ENCODE measurements around the gene SMYD3. TPM values are rescaled to one million over a fixed set of nuclear protein-coding genes. Genes with fewer than 3 reads are reported as not detected.
A peak's percentile ranks its signal among the peaks of the same experiment; 100 is the strongest.

The SMYD3 gene
- total and polyA plus RNA-seq, 2 donors (not counting 1 experiment from before 2014, with no cell fraction given) = 69.4 to 83.1 TPM

- H3K4me2 ChIP-seq (ENCODE audit: extremely low read depth, insufficient read depth, low read length) = no peak overlapping the region
- no peaks in the 10 kb centered on the region for H3K9me3 ChIP-seq (ENCODE audit: control insufficient read depth, insufficient read depth, low read depth, low read length)
- TF ChIP-seq, protein P1, sequence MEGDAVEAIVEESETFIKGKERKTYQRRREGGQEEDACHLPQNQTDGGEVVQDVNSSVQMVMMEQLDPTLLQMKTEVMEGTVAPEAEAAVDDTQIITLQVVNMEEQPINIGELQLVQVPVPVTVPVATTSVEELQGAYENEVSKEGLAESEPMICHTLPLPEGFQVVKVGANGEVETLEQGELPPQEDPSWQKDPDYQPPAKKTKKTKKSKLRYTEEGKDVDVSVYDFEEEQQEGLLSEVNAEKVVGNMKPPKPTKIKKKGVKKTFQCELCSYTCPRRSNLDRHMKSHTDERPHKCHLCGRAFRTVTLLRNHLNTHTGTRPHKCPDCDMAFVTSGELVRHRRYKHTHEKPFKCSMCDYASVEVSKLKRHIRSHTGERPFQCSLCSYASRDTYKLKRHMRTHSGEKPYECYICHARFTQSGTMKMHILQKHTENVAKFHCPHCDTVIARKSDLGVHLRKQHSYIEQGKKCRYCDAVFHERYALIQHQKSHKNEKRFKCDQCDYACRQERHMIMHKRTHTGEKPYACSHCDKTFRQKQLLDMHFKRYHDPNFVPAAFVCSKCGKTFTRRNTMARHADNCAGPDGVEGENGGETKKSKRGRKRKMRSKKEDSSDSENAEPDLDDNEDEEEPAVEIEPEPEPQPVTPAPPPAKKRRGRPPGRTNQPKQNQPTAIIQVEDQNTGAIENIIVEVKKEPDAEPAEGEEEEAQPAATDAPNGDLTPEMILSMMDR (conservative IDR thresholded peaks at IDR 0.05 in 1 of 2, IDR thresholded peaks at IDR 0.05 in 1 of 2; ENCODE audit: low read depth in 1 of 2, low read length in 2 of 2) = no peak
- TF ChIP-seq EZH2 (IDR thresholded peaks at IDR 0.05; ENCODE audit: low read length, missing control alignments) = no peak
- no peak overlapping the region for H3K9ac ChIP-seq (ENCODE audit: insufficient read depth, low read length)
- no peaks in the 10 kb centered on the region for H4K20me1 ChIP-seq (ENCODE audit: control insufficient read depth, extremely low read depth, insufficient read depth, low read length)
- H2AFZ ChIP-seq (ENCODE audit: low read length) = no peak overlapping the region
- DNase-seq (ENCODE audit: low read depth in 2 of 2) = no peak
- no peak overlapping the region for H3K4me3 ChIP-seq (replicated peaks in 1 of 4; ENCODE audit: control extremely low read depth in 1 of 4, insufficient read depth in 1 of 4, low read depth in 3 of 4, low read length in 4 of 4)
- H3K27ac ChIP-seq (ENCODE audit: insufficient read depth, low read length) = no peak overlapping the region
- no peaks in the 10 kb centered on the region for H3K36me3 ChIP-seq (ENCODE audit: control insufficient read depth, insufficient read depth, low read length)
- no peaks in the 10 kb centered on the region for H3K27me3 ChIP-seq (ENCODE audit: control insufficient read depth, insufficient read depth, low read length)
- no peaks in the 10 kb centered on the region for H3K79me2 ChIP-seq (ENCODE audit: control insufficient read depth, insufficient read depth, low read length)
- H3K4me1 ChIP-seq (ENCODE audit: control insufficient read depth, extremely low read depth, insufficient read depth, low read length) = peaks cover 11% of the 10 kb centered on the region
These were observed 349.6 kb downstream of the SMYD3 start for GRCh38 chr1:246157516-246157915.

DNA sequence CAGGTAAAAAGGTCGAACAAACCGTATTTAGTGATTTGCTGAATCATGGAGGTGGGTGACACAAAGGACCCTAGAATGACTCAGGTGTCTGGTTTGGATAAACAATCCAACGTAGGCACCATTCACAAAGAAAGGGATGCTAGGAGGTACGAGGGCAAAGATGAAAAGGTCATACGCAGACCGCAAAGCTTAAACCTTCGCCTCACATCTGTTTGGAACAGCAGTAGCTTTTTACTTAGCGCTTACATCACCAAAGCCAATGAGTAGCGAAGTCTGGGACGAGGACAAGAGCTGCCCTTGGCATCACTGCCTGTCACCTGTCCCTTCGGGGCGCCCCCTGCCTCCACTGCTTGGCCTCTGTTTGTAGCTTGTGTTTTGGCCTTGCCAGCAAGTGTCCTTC, 350.2 kb downstream of the SMYD3 start:
- Histone ChIP-seq H2AFZ (ENCODE audit: low read length) (no peak overlapping the region), H3K27ac (ENCODE audit: insufficient read depth, low read length) (peak overlapping the region; percentile 24), H3K36me3 (ENCODE audit: control insufficient read depth, insufficient read depth, low read length) (no peaks in the 10 kb centered on the region), H3K27me3 (ENCODE audit: control insufficient read depth, insufficient read depth, low read length) (no peaks in the 10 kb centered on the region), H3K79me2 (ENCODE audit: control insufficient read depth, insufficient read depth, low read length) (no peaks in the 10 kb centered on the region), H4K20me1 (ENCODE audit: control insufficient read depth, extremely low read depth, insufficient read depth, low read length) (no peaks in the 10 kb centered on the region), H3K9me3 (ENCODE audit: control insufficient read depth, insufficient read depth, low read depth, low read length) (no peaks in the 10 kb centered on the region), H3K4me3 (replicated peaks in 1 of 4; ENCODE audit: control extremely low read depth in 1 of 4, insufficient read depth in 1 of 4, low read depth in 3 of 4, low read length in 4 of 4) (no peak overlapping the region), H3K4me2 (ENCODE audit: extremely low read depth, insufficient read depth, low read length) (no peak overlapping the region), H3K9ac (ENCODE audit: insufficient read depth, low read length) (no peak overlapping the region), H3K4me1 (ENCODE audit: control insufficient read depth, extremely low read depth, insufficient read depth, low read length) (peaks cover 11% of the 10 kb centered on the region)
- TF ChIP-seq, protein P1 (conservative IDR thresholded peaks at IDR 0.05 in 1 of 2, IDR thresholded peaks at IDR 0.05 in 1 of 2; ENCODE audit: low read depth in 1 of 2, low read length in 2 of 2) = no peak
- no peak for TF ChIP-seq EZH2 (IDR thresholded peaks at IDR 0.05; ENCODE audit: low read length, missing control alignments)
- no peak for DNase-seq (ENCODE audit: low read depth in 2 of 2)

- Histone ChIP-seq H3K4me1 (ENCODE audit: control insufficient read depth, extremely low read depth, insufficient read depth, low read length) (peaks cover 11% of the 10 kb centered on the region), H4K20me1 (ENCODE audit: control insufficient read depth, extremely low read depth, insufficient read depth, low read length) (no peaks in the 10 kb centered on the region), H3K27ac (ENCODE audit: insufficient read depth, low read length) (peak overlapping the region; percentile 24), H3K27me3 (ENCODE audit: control insufficient read depth, insufficient read depth, low read length) (no peaks in the 10 kb centered on the region), H3K36me3 (ENCODE audit: control insufficient read depth, insufficient read depth, low read length) (no peaks in the 10 kb centered on the region), H3K4me3 (replicated peaks in 1 of 4; ENCODE audit: control extremely low read depth in 1 of 4, insufficient read depth in 1 of 4, low read depth in 3 of 4, low read length in 4 of 4) (no peak overlapping the region), H2AFZ (ENCODE audit: low read length) (no peak overlapping the region), H3K4me2 (ENCODE audit: extremely low read depth, insufficient read depth, low read length) (no peak overlapping the region), H3K9me3 (ENCODE audit: control insufficient read depth, insufficient read depth, low read depth, low read length) (no peaks in the 10 kb centered on the region), H3K79me2 (ENCODE audit: control insufficient read depth, insufficient read depth, low read length) (no peaks in the 10 kb centered on the region), H3K9ac (ENCODE audit: insufficient read depth, low read length) (no peak overlapping the region)
- DNase-seq (ENCODE audit: low read depth in 2 of 2) = peak; percentile 58 to 65
- TF ChIP-seq, protein P1 (conservative IDR thresholded peaks at IDR 0.05 in 1 of 2, IDR thresholded peaks at IDR 0.05 in 1 of 2; ENCODE audit: low read depth in 1 of 2, low read length in 2 of 2) = no peak
- TF ChIP-seq EZH2 (IDR thresholded peaks at IDR 0.05; ENCODE audit: low read length, missing control alignments) = no peak
These were observed 351.2 kb downstream of the SMYD3 start for GRCh38 chr1:246155923-246156322.
